GM12878 (cell line): ENCODE data around the gene CYB5R3. TPM values are rescaled to one million over a fixed set of nuclear protein-coding genes. Genes with fewer than 3 reads are reported as not detected.

ENCODE experiments used
- ATF7 ChIP-seq: fragments of 450-650 bp; IDR thresholded peaks from 2 replicates; pipeline ENCODE4 v1.6.1; 2016; ENCODE audit warnings: low read depth, mild to moderate bottlenecking
- BCLAF1 ChIP-seq: fragments of 450-650 bp; IDR thresholded peaks from 2 replicates; pipeline ENCODE4 v1.6.1; 2017; ENCODE audit warnings: antibody characterized with exemption, mild to moderate bottlenecking, moderate library complexity
- EGR1 ChIP-seq, 2 experiments: IDR thresholded peaks; 1 replicate in 1 of 2; 2 replicates in 1 of 2; pipeline ENCODE4 v1.6.1; 2011 to 2012; ENCODE audit warnings: low read depth in 2 of 2, low read length in 2 of 2, borderline replicate concordance in 1 of 2, mild to moderate bottlenecking in 1 of 2, moderate library complexity in 1 of 2
- EZH2 ChIP-seq: IDR thresholded peaks from 2 replicates; pipeline ENCODE4 v1.6.1; 2012; ENCODE audit warnings: low read depth, mild to moderate bottlenecking, control low read depth, inconsistent platforms, low read length, borderline replicate concordance; ENCODE audit not compliant: control insufficient read depth
- KAT2A ChIP-seq: conservative IDR thresholded peaks from 2 replicates; pipeline ENCODE4 v1.6.1; 2011; ENCODE audit warnings: low read depth, low read length; ENCODE audit not compliant: control insufficient read depth
- NBN ChIP-seq: fragments of 450-650 bp; IDR thresholded peaks from 2 replicates; pipeline ENCODE4 v1.6.1; 2016
- NFIC ChIP-seq: IDR thresholded peaks from 2 replicates; pipeline ENCODE4 v1.6.1; 2012; ENCODE audit warnings: low read depth, mild to moderate bottlenecking, inconsistent platforms, low read length, moderate library complexity
- NFXL1 ChIP-seq: fragments of 450-650 bp; IDR thresholded peaks from 2 replicates; pipeline ENCODE4 v1.6.1; 2017; ENCODE audit warnings: antibody characterized with exemption, mild to moderate bottlenecking, borderline replicate concordance
- NR2C2 ChIP-seq: IDR thresholded peaks from 2 replicates; pipeline ENCODE4 v1.6.1; 2011; ENCODE audit warnings: borderline replicate concordance, low read depth; ENCODE audit not compliant: control insufficient read depth, insufficient read length
- PAX8 ChIP-seq: fragments of 450-650 bp; IDR thresholded peaks from 2 replicates; pipeline ENCODE4 v1.6.1; 2017; ENCODE audit warnings: mild to moderate bottlenecking, moderate library complexity
- POLR2A ChIP-seq: IDR thresholded peaks from 2 replicates; pipeline ENCODE4 v1.6.1; 2011; ENCODE audit warnings: low read depth, mild to moderate bottlenecking, low read length
- RELB ChIP-seq: fragments of 450-650 bp; IDR thresholded peaks from 2 replicates; pipeline ENCODE4 v1.6.1; 2017; ENCODE audit warnings: low read depth, mild to moderate bottlenecking, moderate library complexity
- SMARCA5 ChIP-seq: fragments of 450-650 bp; IDR thresholded peaks from 2 replicates; pipeline ENCODE4 v1.6.1; 2017; ENCODE audit warnings: mild to moderate bottlenecking
- ZBTB33 ChIP-seq: fragments of 450-650 bp; IDR thresholded peaks from 2 replicates; pipeline ENCODE4 v1.6.1; 2017; ENCODE audit warnings: mild to moderate bottlenecking
- ZBTB4 ChIP-seq: fragments of 450-650 bp; formaldehyde crosslinking; IDR thresholded peaks from 2 replicates; pipeline ENCODE4 v1.4.0; 2022; ENCODE audit warnings: mild to moderate bottlenecking, moderate library complexity
- ZNF207 ChIP-seq: fragments of 450-650 bp; IDR thresholded peaks from 2 replicates; pipeline ENCODE4 v1.6.1; 2014; ENCODE audit warnings: antibody characterized with exemption, mild to moderate bottlenecking, borderline replicate concordance
- ZNF24 ChIP-seq: fragments of 450-650 bp; IDR thresholded peaks from 2 replicates; pipeline ENCODE4 v1.6.1; 2017; ENCODE audit warnings: antibody characterized with exemption, mild to moderate bottlenecking
- ZNF384 ChIP-seq: IDR thresholded peaks from 2 replicates; pipeline ENCODE4 v1.6.1; 2012; ENCODE audit warnings: low read depth, mild to moderate bottlenecking, low read length, improper control_type of control experiment, borderline replicate concordance
- polyA plus RNA-seq, 11 experiments: library from polyadenylated mRNA; depleted of rRNA in 4 of 11; unstranded in 6 of 11; stranded (reverse) in 5 of 11; fragments of >200 nt; fragmentation: Nextera tagmentation in 4 of 11; fragmentation: Illumina TruSeq in 1 of 11; extraction: Ambion mirVana in 4 of 11; extraction: Trizol in 1 of 11; gene quantifications; 1 replicate in 1 of 11; 2 replicates in 10 of 11; pipeline versions ENCODE4 v1.2.1 to v1.2.3, GENCODE V29; 2011 to 2016; ENCODE audit warnings: inconsistent platforms in 2 of 11, missing spikeins in 2 of 11, low read depth in 1 of 11
- total RNA-seq, 4 experiments: library from RNA; depleted of rRNA in 3 of 4; stranded (reverse); fragments of >200 nt in 3 of 4; fragmentation: Illumina TruSeq in 1 of 4; extraction: Trizol in 1 of 4; gene quantifications; 2 replicates each; pipeline versions ENCODE4 v1.2.1 to v1.2.3, GENCODE V29; 2013 to 2021

CYB5R3 gene
- total and polyA plus RNA-seq, 10 of the 15 experiments (the other 5 are each of a cell fraction or from before 2014, with no cell fraction given) = 2.0 to 119 (median 67.8) TPM

- no peak for TF ChIP-seq ZBTB4
- 0 out of 2 replicates have a peak, but pooled peaks have one; percentile 15 for TF ChIP-seq ZNF384
- TF ChIP-seq NR2C2 = no peak
- TF ChIP-seq NFXL1 = peak; percentile 87
- no peak for TF ChIP-seq ZNF24
- TF ChIP-seq SMARCA5 = peak; percentile 93
- TF ChIP-seq NFIC = no peak
- peak in 1 of 2 experiments; percentile 60; a peak in 2 of 3 replicates for TF ChIP-seq EGR1 (IDR thresholded peaks at IDR 0.05; ENCODE audit: borderline replicate concordance in 1 of 2, low read depth in 2 of 2, low read length in 2 of 2)
- no peak for TF ChIP-seq RELB
- no peak for TF ChIP-seq BCLAF1
- TF ChIP-seq POLR2A = peak; percentile 82
- no peak for TF ChIP-seq KAT2A
- no peak for TF ChIP-seq EZH2
- no peak for TF ChIP-seq ATF7
- no peak for TF ChIP-seq ZNF207
- no peak for TF ChIP-seq ZBTB33
- TF ChIP-seq NBN = 0 out of 2 replicates have a peak, but pooled peaks have one; percentile 13
- no peak for TF ChIP-seq PAX8
Observed at GRCh38 chr22:42649246-42650099, at the start of gene CYB5R3 (continued).
